GM12801 (cell line): Measurements from ENCODE around the gene SORL1.

Source experiments
- TF ChIP-seq, protein P1 (sequence below): IDR thresholded peaks from one replicate; pipeline ENCODE4 v1.5.1; 2011; ENCODE audit warnings: control low read depth; ENCODE audit not compliant: insufficient read length; ENCODE audit errors: extremely low read depth

SORL1 gene

DNA sequence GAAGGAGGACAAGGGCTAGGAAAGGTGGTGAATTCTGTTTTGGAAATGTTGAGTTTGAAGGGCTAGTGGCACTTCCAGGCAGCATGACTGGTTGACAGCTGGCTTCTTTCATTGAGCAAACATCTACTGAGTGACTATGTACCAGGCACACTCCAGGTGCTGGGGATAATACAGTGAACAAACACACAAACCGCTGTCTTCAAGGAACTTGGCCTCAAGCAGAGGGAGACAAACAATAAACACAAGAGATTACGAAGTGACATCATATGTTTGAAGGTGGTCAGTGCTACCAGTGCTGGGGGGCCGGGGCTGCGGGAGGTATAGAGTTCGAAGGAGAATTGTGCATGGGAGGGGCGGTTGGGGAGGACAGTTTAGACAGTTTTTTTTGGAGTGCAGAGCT, 197.7 kb downstream of the SORL1 start:
- TF ChIP-seq, protein P1, sequence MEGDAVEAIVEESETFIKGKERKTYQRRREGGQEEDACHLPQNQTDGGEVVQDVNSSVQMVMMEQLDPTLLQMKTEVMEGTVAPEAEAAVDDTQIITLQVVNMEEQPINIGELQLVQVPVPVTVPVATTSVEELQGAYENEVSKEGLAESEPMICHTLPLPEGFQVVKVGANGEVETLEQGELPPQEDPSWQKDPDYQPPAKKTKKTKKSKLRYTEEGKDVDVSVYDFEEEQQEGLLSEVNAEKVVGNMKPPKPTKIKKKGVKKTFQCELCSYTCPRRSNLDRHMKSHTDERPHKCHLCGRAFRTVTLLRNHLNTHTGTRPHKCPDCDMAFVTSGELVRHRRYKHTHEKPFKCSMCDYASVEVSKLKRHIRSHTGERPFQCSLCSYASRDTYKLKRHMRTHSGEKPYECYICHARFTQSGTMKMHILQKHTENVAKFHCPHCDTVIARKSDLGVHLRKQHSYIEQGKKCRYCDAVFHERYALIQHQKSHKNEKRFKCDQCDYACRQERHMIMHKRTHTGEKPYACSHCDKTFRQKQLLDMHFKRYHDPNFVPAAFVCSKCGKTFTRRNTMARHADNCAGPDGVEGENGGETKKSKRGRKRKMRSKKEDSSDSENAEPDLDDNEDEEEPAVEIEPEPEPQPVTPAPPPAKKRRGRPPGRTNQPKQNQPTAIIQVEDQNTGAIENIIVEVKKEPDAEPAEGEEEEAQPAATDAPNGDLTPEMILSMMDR = no peak

DNA sequence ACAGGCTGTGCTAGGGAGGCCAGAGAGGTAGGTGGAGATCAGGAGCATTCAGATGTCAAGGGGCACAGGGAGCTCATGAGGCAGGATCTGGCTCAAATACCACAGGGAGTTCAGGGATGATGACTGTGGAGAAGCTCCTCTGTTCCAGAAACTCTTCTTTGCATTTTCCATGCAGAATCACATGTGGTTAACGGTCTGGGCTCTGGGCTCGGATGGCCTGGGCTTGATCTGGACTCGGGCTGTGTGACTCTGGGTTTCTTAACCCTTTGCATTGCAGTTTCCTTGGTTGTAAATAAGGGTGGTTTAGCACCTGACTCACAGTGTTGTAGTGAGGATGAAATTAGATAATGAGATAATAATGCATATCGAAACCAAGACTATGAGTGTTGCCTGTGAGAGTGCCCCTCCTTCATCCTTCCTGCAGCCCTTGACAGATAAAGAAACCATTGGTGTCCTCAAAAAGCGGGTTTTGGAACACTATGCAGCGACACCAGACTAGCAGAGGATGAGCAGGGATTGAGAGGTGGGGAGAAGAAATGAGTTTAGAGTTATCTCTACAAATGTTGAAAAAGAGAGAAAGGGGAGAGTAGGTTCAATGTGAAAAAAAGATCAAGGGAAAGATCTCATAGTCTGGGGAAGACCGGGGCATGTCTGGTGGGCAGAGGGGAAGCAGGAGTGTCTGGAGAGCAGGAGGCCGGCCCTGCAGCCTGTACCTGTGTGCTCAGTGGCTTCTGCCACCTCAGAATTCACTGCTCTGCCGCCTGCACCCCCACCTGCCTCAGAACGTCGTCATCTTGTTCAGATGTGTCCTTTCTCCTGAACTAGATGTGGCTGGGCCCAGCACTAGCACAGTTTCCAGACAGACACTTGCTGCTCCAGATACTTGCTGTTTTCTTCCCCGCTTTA, 198.5 kb downstream of the SORL1 start:
- TF ChIP-seq, protein P1 = no peak

DNA sequence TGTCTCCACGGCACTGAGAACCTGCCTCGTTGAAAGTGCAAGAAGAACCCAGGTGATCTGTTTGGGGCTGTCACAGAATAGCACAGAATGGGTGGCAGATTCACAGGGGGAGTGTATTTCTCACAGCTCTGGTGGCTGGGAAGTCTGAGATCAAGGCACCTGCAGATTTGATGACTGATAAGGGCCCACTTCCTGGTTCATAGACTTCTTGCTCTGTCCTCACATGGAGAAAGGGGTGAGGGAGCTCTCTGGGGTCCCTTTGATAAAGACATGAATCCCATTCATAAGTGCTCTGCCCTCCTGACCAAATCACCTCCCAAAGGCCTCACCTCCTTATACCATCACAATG, 199.1 kb downstream of the SORL1 start:
- TF ChIP-seq, protein P1 = no peak

DNA sequence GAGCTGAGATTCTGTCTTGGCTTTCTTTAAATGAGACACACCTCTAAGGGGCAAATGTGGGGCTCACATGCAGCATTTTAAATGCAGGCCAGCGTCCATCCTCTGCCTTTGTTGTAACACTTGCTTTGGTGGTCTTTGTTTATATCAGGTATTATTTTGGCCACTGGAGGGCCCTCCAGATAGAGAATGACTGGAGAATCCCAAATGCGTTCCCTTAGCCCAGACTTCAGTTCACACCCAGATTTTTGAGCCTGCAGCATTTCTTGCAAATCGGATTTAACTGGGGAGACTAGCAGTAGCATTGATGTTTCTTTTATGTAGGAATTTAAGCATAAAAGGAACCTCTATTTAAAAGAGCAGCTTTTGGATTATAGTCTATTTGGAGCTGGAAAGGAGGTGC, 200.9 kb downstream of the SORL1 start:
- TF ChIP-seq, protein P1 = no peak

DNA sequence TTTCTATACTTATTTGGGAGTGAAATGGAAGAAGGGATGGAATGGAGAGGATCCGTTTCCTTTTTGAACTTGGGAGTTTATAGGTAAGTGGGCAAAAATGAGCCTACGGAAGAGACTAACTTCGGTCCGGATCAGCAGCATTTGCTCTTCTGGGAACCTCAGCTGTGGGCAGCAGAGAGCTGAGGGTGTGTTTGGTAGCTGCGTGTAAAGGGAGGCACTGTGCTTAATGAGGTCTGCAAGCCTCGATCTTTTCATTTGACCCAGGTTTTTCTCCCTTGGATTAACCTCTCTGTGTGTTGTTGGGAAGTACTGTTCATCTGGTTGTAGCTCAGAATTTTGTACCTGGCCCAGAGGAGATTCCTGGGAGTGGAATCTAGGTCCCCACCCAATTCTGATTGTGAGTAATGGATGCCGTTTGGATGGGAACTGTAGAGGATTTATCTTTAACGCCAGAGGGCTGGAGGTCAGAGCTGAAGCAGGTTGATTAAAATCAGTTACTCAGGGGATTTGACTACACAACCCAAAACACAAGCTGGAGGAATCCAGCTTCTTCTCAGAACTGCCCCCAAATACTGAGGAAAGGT, 202.2 kb downstream of the SORL1 start:
- TF ChIP-seq, protein P1 = no peak

DNA sequence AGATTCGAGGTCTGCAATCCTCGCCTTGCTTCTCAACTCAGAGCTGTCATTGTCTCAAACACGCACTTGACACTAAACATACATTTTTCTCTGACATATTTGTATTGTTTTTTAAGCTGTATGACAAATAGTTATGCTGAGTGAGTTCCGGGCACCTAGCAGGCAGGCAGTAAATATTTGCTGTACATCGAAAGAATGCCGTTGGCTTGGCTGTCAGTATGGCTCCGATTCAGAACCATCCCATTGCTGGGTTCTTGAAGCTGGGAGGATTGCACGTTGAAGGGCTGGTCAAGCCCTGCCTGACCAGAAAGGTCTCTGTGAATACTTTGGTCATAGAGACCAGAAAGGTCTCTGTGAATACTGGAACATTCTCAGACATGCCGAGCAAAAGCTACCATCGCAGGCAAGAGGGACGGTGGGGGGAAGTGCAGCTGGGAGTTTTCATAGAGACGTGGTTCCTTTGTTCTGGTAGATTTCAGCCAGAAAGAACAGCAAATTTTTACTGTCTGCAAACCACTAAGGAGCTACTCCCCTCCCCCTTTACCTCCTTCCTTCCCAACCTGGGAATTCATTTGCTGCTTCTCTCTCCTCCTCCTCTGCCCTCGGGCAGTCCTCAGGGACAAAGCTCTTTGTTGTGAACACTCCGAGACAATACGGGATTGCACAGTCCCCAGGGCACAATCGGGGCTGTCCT, 202.9 kb downstream of the SORL1 start:
- TF ChIP-seq, protein P1 = no peak

DNA sequence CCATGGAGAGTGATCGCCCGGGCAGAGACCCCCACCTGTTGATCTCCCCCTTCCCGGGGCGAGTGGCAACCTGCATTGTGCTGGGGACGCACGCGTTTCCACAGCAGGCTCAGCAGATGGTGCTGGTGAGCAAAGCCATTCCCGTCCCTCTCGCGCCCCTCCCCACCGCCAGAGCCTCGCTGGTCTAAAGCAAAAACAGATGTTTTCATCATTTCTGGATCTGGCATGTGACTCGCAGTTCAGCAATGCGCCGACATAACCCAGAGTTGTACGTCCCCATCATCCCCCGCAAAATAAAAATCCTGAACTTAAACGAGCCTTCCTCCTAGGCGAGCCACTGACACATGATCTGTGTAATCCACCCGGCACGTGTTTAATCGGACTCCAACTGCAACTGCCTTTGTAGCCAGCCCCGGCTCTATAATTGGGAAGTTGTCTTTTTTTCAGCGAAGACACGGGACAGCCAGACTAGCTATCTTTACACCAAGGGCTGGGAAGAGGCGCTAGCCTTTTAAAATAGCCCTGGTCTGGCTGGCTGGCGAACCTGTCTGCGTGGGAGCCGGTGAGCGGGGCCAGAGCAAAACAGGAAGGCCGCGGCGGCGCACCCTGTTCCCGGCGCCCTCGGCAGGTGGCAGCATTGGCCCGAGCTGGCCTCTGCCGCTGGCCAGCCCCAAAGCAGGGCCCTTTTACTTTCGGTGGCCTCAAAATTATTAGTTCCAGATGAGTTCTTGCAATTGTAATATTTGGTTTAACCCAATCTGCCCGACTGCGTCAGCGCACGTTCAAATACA, 203.6 kb downstream of the SORL1 start:
- TF ChIP-seq, protein P1 = no peak
